HG02943 (cell line): ENCODE measurements around the gene NEK6.
A peak's percentile ranks its signal among the peaks of the same experiment; 100 is the strongest.

Experiments used
- ATAC-seq: cut with Tn5 transposase; IDR thresholded peaks from one replicate; pipeline ENCODE4 v1.9.1; 2021; ENCODE audit warnings: mild to moderate bottlenecking, low read depth, moderate library complexity; ENCODE audit not compliant: unreplicated experiment

Gene NEK6

DNA sequence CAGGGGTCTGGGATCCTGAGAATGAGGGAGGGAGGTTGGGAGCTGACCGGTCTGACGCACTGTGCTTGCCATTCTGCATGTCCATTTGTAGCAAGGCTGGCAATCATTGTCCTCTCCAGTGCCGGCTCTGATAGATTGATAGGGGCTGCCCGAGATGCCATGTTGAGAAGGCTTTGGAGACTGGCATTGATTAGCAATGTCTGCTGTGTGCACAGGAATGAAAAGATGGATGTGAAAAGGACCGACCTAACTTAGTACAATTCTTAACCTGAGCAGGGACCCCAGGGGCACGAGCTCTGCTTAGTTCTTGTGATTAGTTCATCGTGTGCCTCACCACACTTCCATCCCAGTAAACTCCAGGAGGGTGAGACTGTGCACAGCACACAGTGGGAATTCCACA, 17.0 kb downstream of the NEK6 start:
- ATAC-seq, result no peak

- no peak for ATAC-seq
Observed at GRCh38 chr9:124277420-124277819, 19.7 kb downstream of the NEK6 start.

DNA sequence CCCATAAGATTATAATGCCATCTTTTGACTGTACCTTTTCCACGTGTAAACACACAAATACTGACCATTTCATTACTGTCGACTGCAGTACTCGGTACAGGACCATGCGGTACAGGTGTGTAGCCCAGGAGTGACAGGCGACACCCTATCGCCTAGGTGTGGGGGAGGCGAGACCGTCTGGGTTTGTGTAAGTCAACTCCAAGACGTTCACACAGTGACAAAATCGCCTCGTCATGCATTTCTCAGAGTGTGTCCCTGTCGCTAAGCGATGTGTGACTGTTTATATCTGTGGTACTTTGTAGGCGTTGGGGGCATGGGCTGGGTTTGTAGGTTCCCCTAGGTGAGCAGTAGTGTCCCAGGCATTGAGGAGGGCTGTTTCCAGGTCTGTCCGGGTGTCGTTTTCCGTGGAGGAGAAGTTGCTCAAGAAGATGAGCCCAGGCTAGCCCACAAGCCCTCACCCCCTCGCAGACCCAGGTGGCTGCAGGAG, 20.3 kb downstream of the NEK6 start:
- no peak for ATAC-seq

DNA sequence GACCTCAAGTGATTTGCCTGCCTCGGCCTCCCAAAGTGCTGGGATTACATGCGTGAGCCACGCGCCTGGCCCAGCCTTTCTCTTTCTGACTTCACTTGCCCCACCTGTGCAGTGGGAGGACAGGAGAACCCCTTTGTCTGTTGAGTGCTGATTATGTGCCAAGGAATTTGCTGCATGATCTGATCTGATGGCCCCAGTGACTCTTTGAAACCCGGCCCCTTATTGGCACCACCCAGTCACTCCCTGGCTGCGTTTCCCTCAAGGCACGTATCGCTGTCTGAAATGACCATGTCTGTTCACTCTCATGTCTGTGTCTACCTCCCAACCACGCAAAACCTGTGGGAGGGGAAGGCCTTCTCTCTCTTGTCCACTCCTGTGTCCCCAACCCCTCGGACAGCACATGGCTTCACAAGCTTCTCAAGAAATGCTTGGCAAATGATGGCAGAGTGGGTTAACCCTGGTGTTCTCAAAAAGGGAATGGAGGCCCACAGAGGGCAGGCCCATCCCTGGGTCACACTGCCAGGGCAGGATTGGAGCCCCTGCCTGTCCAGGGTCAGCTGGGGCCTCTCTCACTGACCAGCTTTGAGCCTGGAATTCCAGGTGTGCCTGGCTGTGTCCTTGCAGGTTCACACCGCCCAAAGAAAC, 21.9 kb downstream of the NEK6 start:
- ATAC-seq, result no peak

GRCh38 chr9:124280176-124280691, 22.5 kb downstream of the NEK6 start:
- ATAC-seq, result no peak

GRCh38 chr9:124281931-124282371, 24.2 kb downstream of the NEK6 start:
- no peak for ATAC-seq

- ATAC-seq, result no peak
Observed at GRCh38 chr9:124282442-124283227, 24.9 kb downstream of the NEK6 start.

- ATAC-seq, result no peak
Observed at GRCh38 chr9:124283228-124283814, 25.6 kb downstream of the NEK6 start.

DNA sequence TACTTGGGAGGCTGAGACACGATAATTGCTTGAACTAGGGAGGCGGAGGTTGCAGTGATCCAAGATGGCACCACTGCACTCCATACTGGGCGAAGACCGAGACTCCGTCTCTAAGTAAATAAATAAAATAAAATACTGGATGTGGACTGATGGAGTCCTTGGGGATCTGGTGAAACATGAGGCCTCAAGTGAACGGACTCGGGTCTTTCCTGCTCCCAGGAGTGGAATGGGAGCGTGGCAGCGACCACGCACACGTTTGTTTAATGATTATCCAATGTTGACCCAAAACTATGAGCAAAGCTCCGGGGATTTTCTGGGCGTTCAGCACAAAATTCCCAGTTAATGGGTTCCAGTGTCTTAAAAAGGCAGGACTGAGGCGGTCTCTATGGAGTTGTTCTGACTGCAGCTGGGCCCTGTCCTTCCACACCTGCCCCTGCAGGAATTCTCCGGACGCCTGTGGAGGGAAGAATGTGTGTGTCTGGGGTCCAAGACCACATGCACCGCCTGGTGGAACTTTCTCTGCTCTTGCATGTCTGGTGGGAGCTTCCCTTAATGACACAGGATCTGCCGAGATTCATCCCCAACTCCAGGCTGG, 26.6 kb downstream of the NEK6 start:
- ATAC-seq, result no peak

DNA sequence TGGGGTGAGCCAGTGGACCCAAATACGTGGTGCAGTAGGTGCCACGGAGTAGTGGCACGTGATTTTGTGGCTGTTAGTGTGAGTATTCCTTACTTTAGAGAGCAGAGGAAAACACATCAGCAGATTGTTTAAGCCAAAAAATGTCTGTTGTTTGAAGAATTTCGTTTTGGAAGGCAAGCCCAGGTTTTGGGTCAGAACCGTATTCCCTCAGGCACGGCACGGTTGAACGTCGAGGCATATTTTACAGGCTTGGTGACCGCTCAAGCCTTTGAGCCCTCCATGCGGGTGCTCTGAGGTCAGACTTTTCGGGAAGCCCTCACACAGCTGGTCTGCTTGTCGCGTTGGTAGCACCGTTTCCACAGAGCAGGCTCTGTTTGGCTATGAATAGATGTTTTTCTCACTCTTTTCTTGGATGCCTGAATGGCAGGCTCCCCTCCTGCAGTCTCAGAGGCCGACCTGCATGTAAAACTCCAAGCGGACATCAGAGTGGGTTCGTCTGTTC, 27.2 kb downstream of the NEK6 start:
- ATAC-seq, result no peak

- no peak for ATAC-seq
Observed at GRCh38 chr9:124285490-124285889, 27.7 kb downstream of the NEK6 start.

DNA sequence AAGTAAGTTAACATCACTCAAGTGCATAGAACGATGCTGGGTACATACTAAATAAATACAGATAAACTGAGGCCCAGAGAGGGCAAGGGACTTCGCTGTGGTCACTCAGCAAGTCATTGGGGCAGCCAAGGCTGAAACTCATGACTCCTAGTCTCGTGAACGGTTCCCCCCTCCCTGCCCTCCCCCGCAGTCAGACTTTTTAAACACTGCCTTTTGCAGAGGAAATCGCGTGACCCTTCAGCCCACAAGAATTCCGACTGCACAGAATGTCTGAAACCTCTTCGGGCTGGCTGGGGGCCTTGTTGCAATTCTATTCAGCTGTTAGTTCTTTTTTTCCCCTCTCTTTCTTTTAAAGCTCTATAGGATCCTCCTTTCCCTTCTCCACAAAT, 28.1 kb downstream of the NEK6 start:
- ATAC-seq, result peak; percentile 37

DNA sequence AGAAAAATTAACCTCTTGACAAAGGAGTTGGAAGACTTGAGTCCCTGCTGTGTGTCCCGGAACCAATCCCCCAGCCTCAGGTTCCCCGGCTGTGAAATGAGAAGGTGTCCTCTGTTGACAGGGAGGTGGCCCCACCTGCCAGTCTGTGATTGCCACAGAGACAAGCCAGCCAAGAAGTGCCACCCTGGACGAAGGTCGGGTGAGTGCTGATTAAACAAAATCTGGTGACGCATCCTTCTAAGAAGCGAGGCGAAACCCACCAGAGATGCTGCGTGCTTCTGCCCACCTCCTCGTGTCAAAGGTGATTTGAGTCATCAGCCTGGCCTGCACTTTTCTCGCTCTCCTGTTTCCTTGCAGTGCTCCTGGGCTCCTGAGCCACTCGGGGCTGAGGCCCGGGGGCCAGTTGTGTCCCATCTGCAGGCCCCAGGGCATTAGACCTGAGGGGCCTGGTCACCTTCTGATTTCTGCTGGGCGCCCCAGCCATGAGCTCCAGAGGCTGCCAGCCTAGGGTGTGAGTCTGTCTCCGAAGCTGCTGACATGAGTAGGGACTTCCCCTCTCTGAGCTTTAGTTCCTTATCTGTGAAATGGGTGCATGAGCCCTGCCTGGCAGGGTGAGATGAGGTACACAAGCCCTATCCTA, 28.7 kb downstream of the NEK6 start:
- ATAC-seq, result peak; percentile 51

DNA sequence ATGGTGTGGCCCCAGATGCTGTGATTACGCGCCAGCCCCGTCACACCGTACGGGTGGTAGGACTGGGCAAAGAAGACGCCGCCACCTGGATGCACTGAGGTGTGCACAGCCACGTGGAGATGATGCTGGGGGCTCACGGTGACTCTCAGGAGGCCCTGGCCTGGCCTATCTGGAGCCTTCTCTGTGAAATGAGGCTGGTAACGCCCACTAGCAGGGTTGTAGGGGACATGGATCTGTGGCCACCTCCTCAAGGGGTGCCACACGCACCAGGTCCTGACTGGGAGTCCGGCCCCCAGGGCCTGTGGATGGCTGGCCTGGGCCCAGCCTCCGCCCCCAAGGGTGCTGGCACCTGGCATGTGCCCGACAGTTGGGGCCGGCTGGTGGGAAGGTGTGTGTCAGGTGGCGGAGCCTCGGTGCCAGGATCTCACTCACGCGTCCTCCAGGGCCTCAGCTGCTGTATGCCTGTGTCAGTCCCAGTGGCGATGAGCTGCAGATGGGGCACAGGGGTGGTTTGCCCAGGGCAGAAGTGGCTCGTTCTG, 32.4 kb downstream of the NEK6 start:
- ATAC-seq, result no peak

GRCh38 chr9:124290743-124291554, 33.2 kb downstream of the NEK6 start:
- no peak for ATAC-seq

GRCh38 chr9:124291801-124292396, 34.1 kb downstream of the NEK6 start:
- ATAC-seq, result peak; percentile 35

GRCh38 chr9:124292696-124293593, 35.2 kb downstream of the NEK6 start:
- ATAC-seq, result no peak
